Stimulated activated CD4-positive, alpha-beta T cell treated with anti-CD3 and anti-CD28 coated beads, TNF-alpha, amount 100 ng/mL, for 4 hours (primary cell): ENCODE data around the gene GNG13.

ENCODE experiments used
- DNase-seq, 3 experiments: peaks; one replicate each; pipeline ENCODE4 v3.0.0-alpha.2; 2020; ENCODE audit warnings: low read depth in 3 of 3

The GNG13 gene

DNA sequence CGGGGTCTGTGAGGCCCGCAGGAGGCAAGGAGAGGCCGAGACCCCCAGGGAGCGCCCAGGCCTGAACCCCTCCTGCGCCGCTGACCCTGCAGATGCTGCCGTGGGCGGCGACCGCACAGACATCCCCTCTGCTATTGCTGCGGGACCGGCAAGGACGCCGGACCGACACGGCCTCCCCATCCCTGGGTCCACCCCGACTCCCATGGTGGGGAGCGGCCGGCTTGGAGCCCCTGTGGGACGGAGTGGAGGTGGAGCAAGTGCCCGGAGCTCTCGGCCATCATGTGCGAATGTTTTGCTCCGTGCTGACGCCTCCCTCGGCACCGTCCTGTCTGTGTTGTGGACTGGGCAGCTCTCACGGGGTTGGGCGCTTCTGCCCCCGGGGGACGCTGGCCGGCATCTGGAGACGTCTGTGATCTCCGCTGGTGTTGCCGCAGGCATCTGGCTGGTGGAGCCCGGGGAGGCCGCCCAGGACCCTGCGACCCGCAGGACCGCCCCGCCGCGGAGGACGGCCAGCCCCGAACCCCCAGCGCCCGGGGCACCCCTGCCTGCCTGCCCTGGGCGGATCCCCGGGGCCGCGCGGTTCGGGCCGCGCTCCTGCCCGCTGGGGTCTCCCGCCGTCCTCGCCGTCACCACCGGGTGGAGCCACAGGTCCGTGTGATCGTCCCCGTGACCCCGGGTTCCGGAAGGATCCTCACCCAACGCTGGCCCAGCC is 12.8 kb upstream of the GNG13 start:
- peak; percentile 15 to 48 (median 31) for DNase-seq

DNA sequence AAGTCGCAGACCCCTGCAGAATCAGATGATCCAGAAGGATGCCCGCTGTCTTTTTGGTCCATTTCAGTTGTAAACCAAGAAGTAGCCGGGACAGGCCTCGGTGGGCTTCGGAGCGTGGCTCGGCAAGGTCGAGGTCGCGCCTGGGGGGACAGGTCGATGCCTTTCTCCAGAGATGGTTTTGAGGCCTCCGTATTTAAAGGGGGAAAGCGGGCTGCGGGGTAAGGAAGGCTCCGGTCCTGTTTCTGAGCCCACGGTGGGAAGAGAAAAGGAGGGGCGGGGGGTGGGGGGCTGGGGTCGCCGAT is 7.5 kb upstream of the GNG13 start:
- DNase-seq = no peak

DNA sequence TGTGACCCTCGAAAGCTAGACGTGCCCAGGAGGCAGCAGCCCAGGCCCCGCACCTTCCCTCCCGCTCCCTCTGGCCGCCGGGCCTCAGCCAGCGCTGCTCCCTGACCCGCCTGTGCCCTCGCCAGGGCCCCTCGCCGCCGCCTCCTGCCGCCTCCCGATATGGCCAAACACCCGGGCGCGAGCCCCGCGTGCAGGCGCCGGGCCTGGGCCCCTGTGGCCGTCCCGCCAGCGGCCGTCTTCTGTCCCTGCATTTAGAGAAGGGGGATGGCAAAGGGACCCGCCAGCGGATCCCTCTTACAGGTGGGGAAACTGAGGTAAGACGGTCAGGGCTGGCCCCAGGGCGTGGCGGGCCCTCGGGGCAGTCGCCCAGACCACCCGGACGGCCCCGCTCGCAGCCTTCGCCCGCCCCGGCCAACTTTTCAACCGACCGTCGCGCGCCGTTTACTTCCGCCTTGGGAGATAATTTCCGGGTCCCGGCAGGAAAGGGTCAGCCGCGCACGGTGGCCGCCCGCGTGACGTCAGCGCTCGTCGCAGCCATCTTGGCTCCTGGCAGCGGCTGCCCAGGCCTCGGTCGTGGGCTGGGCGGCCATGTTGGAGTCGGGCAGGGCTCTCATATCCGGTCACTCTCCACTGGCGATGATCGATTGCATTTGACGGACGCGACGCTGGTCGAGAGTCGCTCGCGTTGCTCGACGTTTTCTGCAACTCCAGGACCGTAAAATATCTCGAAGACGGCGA is 7.0 kb upstream of the GNG13 start:
- peak; percentile 64 to 70 (median 67) for DNase-seq

DNA sequence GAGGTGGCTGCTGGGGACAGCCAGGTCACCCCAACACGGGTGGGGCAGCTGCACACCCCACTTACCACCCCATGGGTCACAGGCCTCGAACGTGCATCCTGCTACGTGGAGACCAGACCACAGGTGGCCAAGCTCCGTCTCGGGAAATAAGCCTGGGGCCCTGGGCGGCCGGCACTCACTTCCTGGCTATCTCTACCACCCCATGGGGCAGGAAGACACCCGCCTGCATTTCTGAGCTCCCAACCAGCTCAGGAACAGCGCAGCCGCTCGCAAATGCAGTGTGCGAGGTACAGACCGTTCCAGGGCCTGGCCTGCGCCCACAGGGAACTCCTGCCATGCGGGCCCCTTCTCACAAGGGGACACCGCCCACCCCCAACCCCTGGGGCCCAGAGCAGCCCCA is 4.9 kb upstream of the GNG13 start:
- DNase-seq = no peak

DNA sequence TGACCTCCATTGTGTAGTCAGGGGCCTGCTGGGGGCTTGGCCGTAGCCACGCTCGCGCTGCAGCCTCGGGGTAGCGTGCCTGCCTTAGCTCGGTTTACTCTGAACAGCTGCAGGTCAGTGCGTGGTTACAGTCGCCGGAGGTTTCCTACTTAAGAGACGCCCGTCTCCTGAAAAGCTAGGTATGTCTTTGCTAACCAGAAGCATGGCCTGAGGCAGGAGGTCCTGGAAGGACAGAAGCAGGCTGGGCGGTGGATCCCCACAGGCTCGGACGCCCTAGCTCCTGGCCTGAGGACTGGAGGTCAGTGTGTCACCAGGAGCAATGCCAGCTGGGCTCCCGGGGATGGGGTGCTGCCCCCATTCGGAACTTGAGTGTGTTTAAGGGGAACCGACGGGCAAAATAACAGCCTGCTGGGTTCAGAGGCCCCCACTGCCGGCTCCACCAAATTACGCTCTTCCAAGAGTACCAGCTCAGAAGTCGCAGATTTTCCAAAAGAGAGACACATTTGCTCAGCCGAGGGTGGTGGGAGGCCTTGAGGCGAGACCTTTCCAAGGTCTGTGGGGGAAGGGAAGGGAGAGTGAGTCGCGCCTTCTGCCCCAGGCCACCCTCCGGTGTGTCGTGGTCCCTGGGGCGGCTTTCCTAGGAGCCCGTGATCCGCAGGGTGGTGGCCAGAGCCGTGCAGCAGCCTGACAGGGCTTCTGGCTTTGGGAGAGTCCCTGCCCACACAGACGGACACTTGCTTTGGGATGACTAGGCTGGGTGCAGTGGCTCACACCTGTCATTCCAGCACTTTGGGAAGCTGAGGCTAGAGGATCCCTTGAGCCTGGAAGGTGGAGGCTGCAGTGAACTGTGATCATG is 3.9 kb upstream of the GNG13 start:
- no peak for DNase-seq

DNA sequence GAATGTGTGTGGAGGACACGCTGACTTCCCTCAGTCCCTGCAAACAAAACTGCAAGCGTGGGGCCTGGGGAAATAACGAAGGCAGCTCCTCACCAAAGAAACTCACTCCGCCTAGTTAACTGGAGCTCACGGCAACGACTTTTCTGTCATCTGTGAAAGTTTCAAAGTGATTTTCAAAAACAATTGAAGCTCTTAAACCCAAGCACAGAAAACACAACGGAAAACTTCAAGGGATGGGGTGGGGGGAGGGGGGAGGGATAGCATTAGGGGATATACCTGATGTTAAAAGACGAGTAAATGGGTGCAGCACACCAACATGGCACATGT is 3.2 kb upstream of the GNG13 start:
- no peak for DNase-seq

DNA sequence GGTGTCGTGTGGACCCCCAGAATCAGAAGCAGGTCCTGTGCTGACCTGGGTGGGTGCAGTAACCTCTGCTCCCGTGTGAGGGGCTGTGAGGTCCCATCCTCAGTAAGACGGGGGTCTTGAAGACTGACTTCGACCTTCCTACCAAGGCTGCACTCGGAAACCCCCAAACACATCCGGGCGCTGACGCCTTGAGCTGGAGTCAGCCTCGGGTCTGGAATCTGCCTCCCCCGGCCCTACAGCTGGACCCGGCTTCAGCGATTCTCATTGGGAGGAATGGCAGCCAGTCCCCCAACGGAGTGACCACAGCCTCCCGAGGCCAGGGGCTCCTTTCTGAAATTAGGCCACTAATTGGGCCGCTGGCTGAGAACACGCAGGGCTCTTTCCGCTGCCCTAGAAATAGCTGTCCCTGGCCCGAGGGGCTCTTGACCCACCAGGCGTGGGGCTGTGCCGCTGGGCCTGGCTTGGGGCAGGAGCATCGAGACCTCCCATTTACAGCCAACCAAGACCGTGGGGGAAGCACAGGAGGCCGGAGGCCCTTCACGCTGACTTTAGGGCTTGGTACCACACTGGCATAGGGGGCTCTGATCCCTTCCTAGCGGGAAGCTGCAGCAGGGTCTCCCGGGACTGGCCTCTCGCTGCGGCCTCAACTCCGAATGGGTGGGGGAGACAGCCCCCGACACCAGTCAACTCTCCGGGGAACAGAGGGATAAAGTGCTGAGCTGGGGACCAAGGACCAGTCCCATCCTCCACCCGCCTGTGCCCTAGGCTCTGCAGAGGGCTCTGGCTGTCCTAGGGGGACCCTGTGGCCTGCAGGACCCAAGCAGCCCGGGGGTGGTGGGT is 2.6 kb upstream of the GNG13 start:
- DNase-seq = no peak

DNA sequence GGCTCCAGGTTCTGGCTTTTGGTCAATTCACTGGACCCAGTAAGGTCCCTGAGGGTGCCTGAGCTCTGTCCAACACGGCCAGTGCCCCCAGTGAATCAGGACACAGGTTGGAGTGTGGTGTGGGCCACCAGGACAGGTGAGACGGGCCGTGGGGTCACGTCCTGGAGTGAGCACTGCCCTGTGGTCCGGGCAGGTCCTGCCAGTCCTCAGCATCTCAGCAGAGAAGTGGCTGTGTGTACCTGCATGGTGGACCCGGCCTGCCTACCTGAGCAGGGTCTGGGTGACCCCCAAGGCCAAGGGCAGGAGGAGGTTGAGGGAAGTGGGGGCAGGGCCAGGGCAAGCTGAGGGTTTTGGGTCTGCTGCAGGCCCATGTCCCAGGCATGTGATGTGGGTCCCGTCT is 1.9 kb upstream of the GNG13 start:
- no peak for DNase-seq

DNA sequence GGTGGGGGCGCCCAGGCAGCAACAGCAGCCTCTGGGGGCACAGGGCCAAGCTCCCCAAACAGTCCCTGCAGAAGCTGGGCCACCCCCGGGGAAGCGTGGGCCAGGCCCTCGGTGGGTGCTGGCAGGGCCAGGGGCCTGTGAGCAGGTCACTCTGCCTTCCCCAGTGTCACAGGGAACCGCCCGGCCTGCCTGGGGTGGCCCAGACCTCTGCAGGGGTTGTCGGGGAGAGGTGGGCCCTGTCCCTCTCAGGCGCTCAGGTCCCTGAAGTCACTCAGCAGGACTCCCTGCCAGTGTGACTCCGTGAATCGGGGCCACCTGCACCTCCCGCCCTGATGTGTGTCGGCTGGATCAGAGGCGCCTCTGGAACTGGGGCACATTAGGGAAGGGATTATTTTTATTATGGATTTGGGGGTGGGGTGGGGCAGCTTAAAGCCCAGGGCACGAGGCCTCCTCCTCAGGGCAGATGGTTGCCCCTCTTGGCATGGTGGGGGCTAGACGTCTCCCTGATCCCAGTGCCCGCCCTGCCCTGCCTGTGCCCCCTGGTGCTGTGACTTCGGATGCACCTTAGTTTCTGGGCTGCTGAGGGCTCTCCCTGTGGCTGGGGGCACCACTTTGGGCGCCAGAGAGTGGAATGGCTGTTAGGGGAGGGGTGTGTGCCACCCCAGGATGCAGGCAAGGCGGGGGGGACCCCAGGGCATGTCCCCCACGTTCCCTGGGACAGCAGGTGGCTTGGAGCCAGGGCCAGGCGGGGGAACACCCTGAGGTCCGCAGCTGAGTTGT is 1.2 kb upstream of the GNG13 start:
- DNase-seq = no peak

DNA sequence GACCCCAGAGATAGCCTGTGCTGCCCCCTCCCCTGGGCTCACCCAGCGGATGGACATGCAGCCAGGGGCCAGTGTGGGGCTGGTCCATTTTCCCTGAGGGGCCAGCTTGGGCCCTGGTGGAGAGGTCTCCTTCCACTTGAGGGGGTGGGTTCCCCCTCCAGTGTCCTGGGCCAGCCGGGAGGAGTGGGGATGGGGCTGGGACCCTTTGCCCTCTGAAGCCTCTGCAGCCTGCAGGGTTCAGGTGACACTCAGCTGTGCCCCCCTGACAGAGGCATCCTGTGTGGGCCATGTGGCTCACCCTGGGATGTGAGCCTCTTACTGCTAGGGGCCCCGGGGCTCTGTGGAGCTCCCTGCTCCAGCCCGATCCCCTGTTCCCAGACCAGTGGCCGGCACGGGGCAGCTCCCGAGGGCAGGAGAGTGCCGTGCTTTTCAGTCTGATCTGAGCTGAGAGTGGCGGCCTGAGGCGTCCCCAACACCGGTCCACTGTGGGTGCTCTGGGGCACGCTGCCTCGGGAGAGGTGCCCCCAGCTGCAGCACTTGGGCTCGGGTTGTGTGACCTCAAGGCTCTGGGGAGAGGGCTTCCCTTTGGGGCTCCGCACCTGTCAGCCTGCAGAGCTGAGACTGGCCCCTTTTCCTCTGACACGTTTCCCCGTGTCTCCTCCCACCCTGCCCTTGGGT is 439 bp upstream of the GNG13 start:
- DNase-seq = no peak

DNA sequence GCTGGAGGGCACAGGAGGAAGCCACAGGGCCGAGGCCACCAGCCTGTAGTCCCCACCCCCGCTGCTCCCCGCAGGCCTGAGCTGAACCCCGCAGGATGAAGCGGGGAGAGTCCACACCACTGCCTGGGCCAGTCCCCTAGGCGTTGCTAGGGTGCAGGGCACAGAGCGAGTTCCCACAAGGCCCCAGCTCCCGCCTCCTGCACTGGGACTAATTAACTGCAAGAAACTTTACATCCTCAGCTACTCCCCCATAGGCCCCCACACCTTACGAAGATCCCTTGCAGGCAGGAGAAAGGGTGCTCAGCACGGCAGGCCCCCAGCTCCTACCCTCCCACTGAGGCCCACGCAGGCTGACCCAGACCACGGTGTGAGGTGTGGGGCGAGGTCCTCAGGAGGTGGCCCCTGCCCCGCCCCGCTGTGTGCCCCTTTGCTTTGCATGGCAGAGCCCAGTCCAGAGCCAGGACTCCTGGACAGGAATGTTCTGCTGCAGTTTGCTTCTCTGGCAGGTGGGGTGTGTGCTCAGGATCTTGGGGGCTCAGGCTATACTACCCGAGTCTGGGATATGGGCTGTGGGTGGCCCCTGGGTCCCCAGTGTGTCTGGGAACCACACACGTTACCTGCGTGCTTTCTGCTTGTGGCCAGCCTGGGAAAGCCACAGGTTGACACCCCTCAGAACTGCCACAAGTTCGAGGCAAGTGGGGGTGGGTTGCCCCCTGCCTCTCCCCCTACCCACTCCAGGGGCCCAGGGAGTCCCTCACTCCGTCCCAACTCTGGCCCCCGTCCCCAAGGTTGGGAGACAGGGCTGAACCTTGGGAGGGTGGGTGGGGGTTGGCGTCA is 1.2 kb downstream of the GNG13 start:
- DNase-seq = no peak

DNA sequence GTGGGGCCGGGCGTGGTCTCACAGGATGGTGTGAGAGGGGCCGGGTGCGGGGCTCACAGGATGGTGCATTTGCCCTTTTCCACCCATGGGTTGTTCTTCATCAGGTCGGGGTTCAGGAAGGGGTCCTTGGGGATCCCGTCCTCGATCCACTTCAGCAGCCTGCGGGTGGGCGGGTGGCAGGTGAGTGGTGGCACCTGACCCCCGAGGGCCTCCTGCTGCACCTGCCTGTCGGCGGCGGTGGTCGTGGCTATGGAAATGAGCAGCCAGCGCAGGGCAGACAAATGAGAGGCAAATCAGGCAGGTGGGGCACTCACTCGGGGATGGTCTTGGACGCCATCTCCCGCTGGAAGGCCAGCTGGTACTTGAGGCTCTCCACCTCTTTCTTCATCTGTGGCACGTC is 1.9 kb downstream of the GNG13 start:
- DNase-seq = no peak

DNA sequence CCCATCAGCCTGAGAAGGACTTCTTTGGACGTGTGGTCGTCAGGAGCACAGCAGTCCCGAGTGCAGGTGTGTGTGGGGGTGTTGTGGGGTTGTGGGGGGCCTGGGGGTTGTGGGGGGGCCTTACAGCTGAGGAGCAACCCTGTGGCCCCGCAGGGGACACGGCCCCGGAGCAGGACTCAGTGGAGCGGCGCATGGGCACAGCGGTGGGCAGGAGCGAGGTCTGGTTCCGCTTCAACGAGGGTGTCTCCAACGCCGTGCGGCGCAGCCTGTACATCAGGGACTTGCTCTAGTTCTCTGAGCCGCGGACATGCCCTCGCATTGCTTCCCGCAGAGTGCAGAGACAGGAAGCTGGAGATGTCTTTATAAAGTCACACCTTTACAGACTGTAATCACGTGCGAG is 2.8 kb downstream of the GNG13 start:
- DNase-seq = no peak

DNA sequence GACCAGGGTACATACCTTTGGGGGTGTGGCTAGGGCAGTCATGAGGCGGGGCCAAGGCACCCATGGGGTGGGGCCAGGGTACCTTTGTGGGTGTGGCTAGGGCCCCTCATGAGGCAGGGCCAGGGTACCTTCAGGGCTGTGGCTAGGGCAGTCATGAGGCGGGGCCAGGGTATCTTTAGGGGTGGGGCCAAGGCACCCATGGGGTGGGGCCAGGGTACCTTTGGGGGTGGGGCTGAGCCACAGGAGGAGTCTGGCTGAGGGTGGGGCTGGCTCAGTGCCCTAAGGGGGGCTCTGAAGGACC is 3.5 kb downstream of the GNG13 start:
- no peak for DNase-seq

DNA sequence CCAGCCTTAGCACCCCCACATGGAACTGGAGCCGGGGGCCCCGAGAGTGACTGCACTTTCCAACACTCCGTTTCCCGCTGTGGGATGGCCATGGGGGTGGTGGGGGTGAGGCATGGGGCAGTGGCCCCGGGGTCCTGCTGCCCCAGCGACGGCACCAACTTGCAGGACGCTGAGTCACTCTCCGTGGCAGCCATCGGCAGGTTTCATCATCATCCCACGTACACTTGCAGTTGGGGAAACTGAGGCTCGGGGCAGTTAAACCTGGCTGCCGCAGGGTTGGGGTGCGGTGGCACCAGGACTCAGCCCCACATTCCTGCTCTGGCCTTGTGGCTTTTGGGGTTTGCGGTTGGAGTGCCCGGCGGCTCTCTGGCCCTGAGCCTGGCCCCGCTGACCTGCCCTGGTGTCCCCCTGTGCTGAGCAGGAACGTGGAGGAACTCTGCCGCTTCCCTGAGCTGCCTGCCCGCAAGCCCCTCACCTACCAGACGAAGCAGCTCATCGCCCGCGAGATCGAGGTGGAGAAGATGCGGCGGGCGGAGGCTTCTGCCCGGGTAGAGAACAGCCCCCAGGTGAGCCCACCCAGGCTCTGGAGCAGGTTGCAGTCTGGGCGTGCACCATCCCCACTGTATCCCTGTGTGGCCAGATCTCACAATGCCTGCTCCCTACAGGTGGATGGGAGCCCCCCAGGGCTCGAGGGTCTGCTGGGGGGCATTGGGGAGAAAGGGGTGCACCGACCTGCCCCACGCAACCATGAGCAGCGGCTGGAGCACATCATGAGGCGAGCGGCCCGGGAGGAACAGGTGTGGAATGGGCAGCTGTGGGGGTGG is 4.0 kb downstream of the GNG13 start:
- no peak for DNase-seq

DNA sequence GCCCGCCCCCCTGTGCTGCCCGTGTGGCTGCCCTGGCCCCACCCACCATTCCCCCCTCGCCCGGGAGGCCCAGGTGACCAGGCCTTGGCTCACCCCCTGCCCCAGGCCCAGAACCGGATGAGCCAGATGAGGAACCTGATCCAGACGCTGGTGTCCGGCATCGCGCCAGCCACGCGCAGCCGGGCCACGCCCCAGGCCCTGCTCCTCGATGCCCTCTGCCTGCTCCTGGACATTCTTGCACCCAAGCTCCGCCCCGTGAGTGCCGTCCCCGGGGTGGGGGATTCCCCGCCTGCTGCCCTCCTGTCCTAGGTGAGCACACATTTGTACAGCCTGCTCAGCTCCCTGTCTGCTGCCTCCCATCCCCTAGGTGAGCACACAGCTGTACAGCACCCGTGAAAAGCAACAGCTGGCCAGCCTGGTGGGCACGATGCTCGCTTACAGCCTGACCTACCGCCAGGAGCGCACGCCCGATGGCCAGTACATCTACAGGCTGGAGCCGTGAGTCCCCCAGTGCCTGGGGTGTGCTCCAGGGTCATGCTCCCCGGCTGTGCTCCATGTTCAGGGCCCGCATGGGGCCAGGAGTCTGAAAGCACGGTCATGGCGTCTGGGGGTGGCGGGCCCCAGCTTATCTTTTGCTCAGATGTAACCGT is 4.8 kb downstream of the GNG13 start:
- DNase-seq = no peak

DNA sequence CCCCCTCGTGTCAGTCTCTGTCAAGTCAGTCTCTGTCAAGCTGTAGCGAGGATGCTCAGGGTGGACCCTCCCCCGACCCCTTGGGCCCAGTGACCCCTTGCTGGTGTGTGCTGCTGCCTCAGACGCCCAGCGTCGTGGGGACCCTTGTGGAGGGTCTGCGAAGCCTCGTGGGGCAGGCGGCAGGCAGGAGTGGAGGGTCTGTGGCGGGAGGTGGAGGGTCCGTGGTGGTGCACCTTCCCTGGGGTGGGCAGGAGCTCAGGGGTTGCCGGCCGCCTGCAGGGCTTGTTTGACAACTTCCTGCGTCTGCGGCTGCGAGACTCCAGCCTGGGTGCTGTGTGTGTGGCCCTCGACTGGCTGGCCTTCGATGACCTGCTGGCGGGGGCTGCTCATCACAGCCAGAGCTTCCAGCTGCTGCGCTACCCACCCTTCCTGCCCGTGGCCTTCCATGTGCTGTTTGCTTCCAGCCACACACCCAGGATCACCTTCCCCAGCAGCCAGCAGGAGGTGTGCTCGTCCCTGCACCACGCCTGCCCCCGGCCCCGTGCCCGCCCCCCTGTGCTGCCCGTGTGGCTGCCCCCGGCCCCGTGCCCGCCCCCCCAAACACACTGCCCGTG is 5.6 kb downstream of the GNG13 start:
- DNase-seq = no peak
